ENCODE measurements around the gene ZNF646.

DNA sequence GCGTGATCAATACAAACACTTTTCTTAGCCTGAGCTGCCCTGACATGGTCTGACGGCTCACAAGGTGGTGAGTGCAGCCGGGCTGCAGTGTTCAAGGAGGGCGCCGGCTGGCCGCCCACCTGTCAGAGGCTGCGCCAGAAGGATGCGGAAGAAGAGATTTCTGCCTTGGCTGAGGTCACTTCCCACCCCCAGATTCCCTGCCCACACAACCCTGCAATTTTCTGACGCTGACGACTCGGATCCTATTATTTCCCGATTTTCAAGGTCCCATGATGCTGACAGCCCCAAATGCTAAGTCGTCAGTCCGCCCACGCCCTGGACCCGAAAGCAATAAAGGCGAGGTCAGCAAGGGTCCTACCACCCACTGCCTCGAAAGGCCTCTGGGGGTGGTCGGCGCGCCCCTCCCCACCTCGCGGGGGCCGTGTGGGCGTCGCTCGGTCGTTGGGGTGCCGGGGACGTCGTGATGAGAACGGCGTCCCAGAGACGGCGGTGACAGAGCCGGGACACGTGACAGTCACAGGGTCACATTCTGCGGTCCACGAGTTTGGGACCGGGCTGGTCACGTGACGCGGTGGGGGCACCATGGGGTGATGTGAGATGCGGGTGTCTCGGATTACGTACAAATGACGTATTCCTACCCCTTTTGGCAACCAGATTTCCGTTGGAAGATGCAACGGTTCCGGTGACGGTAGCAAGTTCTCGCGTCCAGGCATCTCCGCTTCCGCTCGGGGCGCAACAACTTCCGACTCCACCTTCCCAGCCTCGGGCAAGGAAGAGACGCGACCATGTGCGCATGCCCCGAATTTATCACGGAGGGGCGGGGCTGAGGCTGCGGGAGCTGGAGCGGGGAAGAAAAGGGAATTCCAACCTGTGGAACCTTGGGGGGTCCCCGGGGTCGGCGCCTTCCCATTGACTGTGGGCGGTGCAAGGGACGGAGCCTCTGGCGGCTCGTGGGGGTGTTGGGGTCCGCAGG lies 41.2 kb upstream of the ZNF646 start, which contains the start of gene STX4:
- no peak for TF ChIP-seq CTCF (conservative IDR thresholded peaks at IDR 0.05)
- TF ChIP-seq ZFX (IDR thresholded peaks at IDR 0.05), result no peak
